ENCODE results near the gene CACHD1. TPM values are rescaled to one million over a fixed set of nuclear protein-coding genes. Genes with fewer than 3 reads are reported as not detected.

The CACHD1 gene
- total RNA-seq, 1 donor from 2014 or later, result 0.14 TPM

- no peak overlapping the region for H3K27ac Mint-ChIP-seq
- intact Hi-C loops (cut with micrococcal nuclease), result no loop called here
- H3K27me3 Mint-ChIP-seq (ENCODE audit: low read depth), result no peaks in the 10 kb centered on the region
- DNase-seq (ENCODE audit: low spot score), result no peak
- H3K4me1 Mint-ChIP-seq (ENCODE audit: low read depth), result peaks cover 15% of the 10 kb centered on the region
- H3K9me3 Mint-ChIP-seq, result no peaks in the 10 kb centered on the region
- H3K36me3 Mint-ChIP-seq (ENCODE audit: low read depth), result no peaks in the 10 kb centered on the region
- H3K4me3 Mint-ChIP-seq (ENCODE audit: low read depth), result no peak overlapping the region
Measured at GRCh38 chr1:64538389-64538788, 68.5 kb downstream of the CACHD1 start.

- no peak overlapping the region for H3K4me3 Mint-ChIP-seq (ENCODE audit: low read depth)
- no peak for DNase-seq (ENCODE audit: low spot score)
- no peaks in the 10 kb centered on the region for H3K36me3 Mint-ChIP-seq (ENCODE audit: low read depth)
- peaks cover 2% of the 10 kb centered on the region for H3K27me3 Mint-ChIP-seq (ENCODE audit: low read depth)
- H3K27ac Mint-ChIP-seq, result no peak overlapping the region
- no peaks in the 10 kb centered on the region for H3K9me3 Mint-ChIP-seq
- peaks cover 18% of the 10 kb centered on the region for H3K4me1 Mint-ChIP-seq (ENCODE audit: low read depth)
- intact Hi-C loops (cut with micrococcal nuclease), result no loop called here
Measured at GRCh38 chr1:64539289-64539688, 69.4 kb downstream of the CACHD1 start.

- H3K27ac Mint-ChIP-seq, result no peak overlapping the region
- H3K9me3 Mint-ChIP-seq, result no peaks in the 10 kb centered on the region
- H3K4me1 Mint-ChIP-seq (ENCODE audit: low read depth), result peaks cover 24% of the 10 kb centered on the region
- H3K36me3 Mint-ChIP-seq (ENCODE audit: low read depth), result no peaks in the 10 kb centered on the region
- intact Hi-C loops (cut with micrococcal nuclease), result no loop called here
- no peak for DNase-seq (ENCODE audit: low spot score)
- no peak overlapping the region for H3K4me3 Mint-ChIP-seq (ENCODE audit: low read depth)
- H3K27me3 Mint-ChIP-seq (ENCODE audit: low read depth), result peaks cover 2% of the 10 kb centered on the region
Measured at GRCh38 chr1:64539781-64540218, 69.9 kb downstream of the CACHD1 start.

- Mint-ChIP-seq H3K36me3 (ENCODE audit: low read depth) (no peaks in the 10 kb centered on the region), H3K4me1 (ENCODE audit: low read depth) (peaks cover 29% of the 10 kb centered on the region), H3K27ac (no peak overlapping the region), H3K4me3 (ENCODE audit: low read depth) (no peak overlapping the region), H3K9me3 (no peaks in the 10 kb centered on the region), H3K27me3 (ENCODE audit: low read depth) (peaks cover 2% of the 10 kb centered on the region)
- no peak for DNase-seq (ENCODE audit: low spot score)
- intact Hi-C loops (cut with micrococcal nuclease), result no loop called here
Measured at GRCh38 chr1:64540265-64540791, 70.4 kb downstream of the CACHD1 start.

GRCh38 chr1:64542118-64542517 lies 72.2 kb downstream of the CACHD1 start:
- H3K9me3 Mint-ChIP-seq, result no peaks in the 10 kb centered on the region
- peaks cover 2% of the 10 kb centered on the region for H3K27me3 Mint-ChIP-seq (ENCODE audit: low read depth)
- intact Hi-C loops (cut with micrococcal nuclease), result no loop called here
- no peak overlapping the region for H3K4me3 Mint-ChIP-seq (ENCODE audit: low read depth)
- H3K27ac Mint-ChIP-seq, result no peak overlapping the region
- H3K36me3 Mint-ChIP-seq (ENCODE audit: low read depth), result no peaks in the 10 kb centered on the region
- peaks cover 32% of the 10 kb centered on the region for H3K4me1 Mint-ChIP-seq (ENCODE audit: low read depth)
- DNase-seq (ENCODE audit: low spot score), result no peak

GRCh38 chr1:64543831-64544230 lies 73.9 kb downstream of the CACHD1 start:
- H3K9me3 Mint-ChIP-seq, result no peaks in the 10 kb centered on the region
- peaks cover 30% of the 10 kb centered on the region for H3K4me1 Mint-ChIP-seq (ENCODE audit: low read depth)
- H3K27ac Mint-ChIP-seq, result no peak overlapping the region
- H3K4me3 Mint-ChIP-seq (ENCODE audit: low read depth), result no peak overlapping the region
- no peak for DNase-seq (ENCODE audit: low spot score)
- peaks cover 2% of the 10 kb centered on the region for H3K27me3 Mint-ChIP-seq (ENCODE audit: low read depth)
- no peaks in the 10 kb centered on the region for H3K36me3 Mint-ChIP-seq (ENCODE audit: low read depth)
- intact Hi-C loops (cut with micrococcal nuclease), result no loop called here

GRCh38 chr1:64545118-64545843 lies 75.4 kb downstream of the CACHD1 start:
- no peaks in the 10 kb centered on the region for H3K36me3 Mint-ChIP-seq (ENCODE audit: low read depth)

GRCh38 chr1:64546013-64546412 lies 76.1 kb downstream of the CACHD1 start:
- Mint-ChIP-seq H3K27me3 (ENCODE audit: low read depth) (peaks cover 8% of the 10 kb centered on the region), H3K36me3 (ENCODE audit: low read depth) (no peaks in the 10 kb centered on the region), H3K4me3 (ENCODE audit: low read depth) (no peak overlapping the region), H3K9me3 (no peaks in the 10 kb centered on the region), H3K27ac (no peak overlapping the region), H3K4me1 (ENCODE audit: low read depth) (peaks cover 32% of the 10 kb centered on the region)
- intact Hi-C loops (cut with micrococcal nuclease), result no loop called here
- no peak for DNase-seq (ENCODE audit: low spot score)

More at GRCh38 chr1:64545118-64545843, 75.4 kb downstream of the CACHD1 start:
- H3K4me3 Mint-ChIP-seq (ENCODE audit: low read depth), result no peak overlapping the region
- peaks cover 8% of the 10 kb centered on the region for H3K27me3 Mint-ChIP-seq (ENCODE audit: low read depth)
- intact Hi-C loops (cut with micrococcal nuclease), result no loop called here
- no peaks in the 10 kb centered on the region for H3K9me3 Mint-ChIP-seq
- peaks cover 33% of the 10 kb centered on the region for H3K4me1 Mint-ChIP-seq (ENCODE audit: low read depth)
- no peak overlapping the region for H3K27ac Mint-ChIP-seq
- no peak for DNase-seq (ENCODE audit: low spot score)

GRCh38 chr1:64549464-64550239 lies 79.7 kb downstream of the CACHD1 start:
- Mint-ChIP-seq H3K36me3 (ENCODE audit: low read depth) (no peaks in the 10 kb centered on the region), H3K27ac (no peak overlapping the region), H3K4me1 (ENCODE audit: low read depth) (peaks cover 29% of the 10 kb centered on the region), H3K9me3 (no peaks in the 10 kb centered on the region), H3K4me3 (ENCODE audit: low read depth) (no peak overlapping the region), H3K27me3 (ENCODE audit: low read depth) (peaks cover 14% of the 10 kb centered on the region)
- intact Hi-C loops (cut with micrococcal nuclease), result loop anchor here (5.0 kb wide), 1 partner anchor 77 kb away; the partner anchor contains the start of gene CACHD1
- DNase-seq (ENCODE audit: low spot score), result no peak

GRCh38 chr1:64550510-64550909 lies 80.6 kb downstream of the CACHD1 start:
- Mint-ChIP-seq H3K9me3 (no peaks in the 10 kb centered on the region), H3K4me1 (ENCODE audit: low read depth) (peaks cover 21% of the 10 kb centered on the region), H3K27me3 (ENCODE audit: low read depth) (peaks cover 14% of the 10 kb centered on the region), H3K4me3 (ENCODE audit: low read depth) (no peak overlapping the region), H3K27ac (no peak overlapping the region), H3K36me3 (ENCODE audit: low read depth) (no peaks in the 10 kb centered on the region)
- no peak for DNase-seq (ENCODE audit: low spot score)
- intact Hi-C loops (cut with micrococcal nuclease), result loop anchor here (5.0 kb wide), 1 partner anchor 78 kb away; the partner anchor contains the start of gene CACHD1

GRCh38 chr1:64550946-64551605 lies 81.1 kb downstream of the CACHD1 start:
- Mint-ChIP-seq H3K4me1 (ENCODE audit: low read depth) (peaks cover 20% of the 10 kb centered on the region), H3K27me3 (ENCODE audit: low read depth) (peaks cover 14% of the 10 kb centered on the region), H3K27ac (no peak overlapping the region), H3K36me3 (ENCODE audit: low read depth) (no peaks in the 10 kb centered on the region), H3K9me3 (no peaks in the 10 kb centered on the region), H3K4me3 (ENCODE audit: low read depth) (no peak overlapping the region)
- intact Hi-C loops (cut with micrococcal nuclease), result loop anchor here (5.0 kb wide), 1 partner anchor 79 kb away; the partner anchor contains the start of gene CACHD1
- no peak for DNase-seq (ENCODE audit: low spot score)

- peaks cover 18% of the 10 kb centered on the region for H3K27me3 Mint-ChIP-seq (ENCODE audit: low read depth)
- no peak overlapping the region for H3K4me3 Mint-ChIP-seq (ENCODE audit: low read depth)
- H3K4me1 Mint-ChIP-seq (ENCODE audit: low read depth), result peaks cover 20% of the 10 kb centered on the region
- H3K27ac Mint-ChIP-seq, result no peak overlapping the region
- intact Hi-C loops (cut with micrococcal nuclease), result loop anchor here (5.0 kb wide), 1 partner anchor 81 kb away; the partner anchor contains the start of gene CACHD1
- DNase-seq (ENCODE audit: low spot score), result no peak
- H3K36me3 Mint-ChIP-seq (ENCODE audit: low read depth), result no peaks in the 10 kb centered on the region
- H3K9me3 Mint-ChIP-seq, result no peaks in the 10 kb centered on the region
Measured at GRCh38 chr1:64553285-64553684, 83.4 kb downstream of the CACHD1 start.
